NCI-H526 treated with DMSO at 0.1 percent for 48 hours (cell line): ENCODE data around the gene C1QTNF9.
"Not testable (repeated sequence)": the region's sequence is repeated elsewhere in the genome, so short reads cannot be mapped to it uniquely, and the experiment has no call there.

Experiments used
- DNase-seq: peaks from one replicate; lab custom pipeline; 2025; lab: John Stamatoyannopoulos, UW

C1QTNF9 gene

GRCh38 chr13:24323036-24323738 is 13.8 kb downstream of the C1QTNF9 start:
- DNase-seq: no peak

GRCh38 chr13:24323739-24324075 is 14.3 kb downstream of the C1QTNF9 start:
- DNase-seq: no peak

- DNase-seq: not testable (repeated sequence)
These were observed 18.2 kb downstream of the C1QTNF9 start for GRCh38 chr13:24327598-24327997.

GRCh38 chr13:24328145-24328544 is 18.8 kb downstream of the C1QTNF9 start:
- DNase-seq: no peak

DNA sequence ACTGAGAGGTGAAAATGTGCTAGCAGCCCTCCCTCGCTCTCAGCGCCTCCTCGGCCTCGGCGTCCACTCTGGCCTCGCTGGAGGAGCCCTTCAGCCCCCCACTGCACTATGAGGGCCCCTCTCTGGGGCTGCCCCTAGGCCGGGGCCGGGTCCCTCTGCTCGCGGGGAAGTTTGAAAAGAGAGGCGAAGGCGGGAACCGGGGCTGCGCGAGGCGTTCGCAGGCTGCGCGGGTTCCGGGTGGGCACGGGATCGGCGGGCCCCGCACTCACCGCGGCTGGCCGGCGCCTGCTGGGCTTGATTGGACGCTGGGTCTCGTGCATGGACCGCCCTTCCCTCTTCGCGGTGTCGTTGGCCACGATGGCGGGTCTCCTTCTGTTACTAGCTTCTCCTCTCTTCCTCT is 29.3 kb downstream of the C1QTNF9 start:
- DNase-seq: no peak

DNA sequence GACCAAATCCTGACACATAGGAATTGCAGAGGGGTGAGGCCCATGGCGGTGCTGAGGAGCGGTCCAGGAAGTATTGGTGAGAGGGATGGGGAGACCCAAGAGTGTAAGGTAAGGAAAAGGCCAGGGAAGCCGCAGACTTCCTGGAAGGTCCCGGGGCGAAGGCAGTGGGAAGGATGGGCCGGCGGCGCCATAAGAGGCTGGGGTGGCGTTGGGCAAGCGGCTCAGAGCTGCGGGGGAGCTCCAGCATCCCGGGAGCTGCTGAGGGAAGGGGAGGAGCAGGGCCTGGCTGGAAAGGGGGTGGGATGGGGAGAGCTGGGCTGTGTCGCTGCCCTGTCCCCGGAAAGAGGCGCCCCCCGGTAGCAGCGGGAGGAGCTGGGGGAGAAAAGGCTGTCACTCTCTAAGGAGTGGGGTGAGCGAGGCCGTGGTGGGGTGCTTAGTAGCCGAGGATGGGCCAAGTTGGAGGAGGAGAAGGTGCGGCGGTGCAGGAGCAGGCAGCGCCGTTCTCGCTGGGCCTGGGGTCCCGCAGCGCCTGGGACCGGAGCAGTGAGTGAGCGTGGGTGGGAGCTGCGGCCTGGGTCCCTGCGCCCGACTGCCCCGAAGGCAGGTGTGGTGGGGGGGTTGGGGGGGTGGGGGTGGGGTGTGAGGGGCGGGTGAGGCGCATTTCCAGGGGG is 30.7 kb downstream of the C1QTNF9 start:
- no peak for DNase-seq

DNA sequence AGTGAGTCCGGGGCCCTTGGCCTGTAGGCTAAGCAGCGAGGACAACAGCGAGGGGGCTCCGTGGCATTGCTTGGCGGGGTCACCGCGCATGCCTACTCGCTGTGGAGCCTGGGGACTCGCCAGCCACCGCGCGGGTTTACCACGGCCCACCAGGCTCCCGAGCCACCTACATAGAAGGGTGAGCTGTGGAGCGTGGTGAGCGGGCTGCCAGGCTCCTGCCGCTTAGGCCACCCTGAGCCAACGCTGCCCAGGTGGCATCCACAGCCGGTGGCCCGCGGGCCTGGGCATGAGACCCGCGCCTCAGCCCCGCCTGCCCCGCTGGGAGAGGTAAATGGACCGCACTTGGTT is 31.2 kb downstream of the C1QTNF9 start:
- no peak for DNase-seq

DNA sequence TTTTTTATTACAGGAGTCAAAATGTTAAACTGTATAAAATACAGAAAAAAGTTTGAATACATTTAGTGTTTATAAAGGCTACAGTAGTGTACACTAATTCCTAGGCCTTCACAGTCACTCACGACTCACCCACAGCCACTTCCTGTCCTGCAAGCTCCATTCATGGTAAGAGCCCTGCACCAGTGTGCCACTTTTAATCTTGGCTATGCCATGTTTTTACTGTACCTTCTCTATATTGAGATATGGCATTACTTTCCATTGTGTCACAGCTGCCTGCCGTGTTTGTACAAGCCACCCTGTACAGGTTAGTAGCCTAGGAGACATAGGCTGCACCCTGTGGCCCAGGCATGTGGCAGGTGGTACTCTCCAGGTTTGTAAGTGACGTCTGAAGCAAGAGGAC is 32.1 kb downstream of the C1QTNF9 start:
- DNase-seq: no peak

GRCh38 chr13:24348385-24348784 is 39.0 kb downstream of the C1QTNF9 start:
- no peak for DNase-seq

- no peak for DNase-seq
These were observed 39.6 kb downstream of the C1QTNF9 start for GRCh38 chr13:24348797-24349515.

DNA sequence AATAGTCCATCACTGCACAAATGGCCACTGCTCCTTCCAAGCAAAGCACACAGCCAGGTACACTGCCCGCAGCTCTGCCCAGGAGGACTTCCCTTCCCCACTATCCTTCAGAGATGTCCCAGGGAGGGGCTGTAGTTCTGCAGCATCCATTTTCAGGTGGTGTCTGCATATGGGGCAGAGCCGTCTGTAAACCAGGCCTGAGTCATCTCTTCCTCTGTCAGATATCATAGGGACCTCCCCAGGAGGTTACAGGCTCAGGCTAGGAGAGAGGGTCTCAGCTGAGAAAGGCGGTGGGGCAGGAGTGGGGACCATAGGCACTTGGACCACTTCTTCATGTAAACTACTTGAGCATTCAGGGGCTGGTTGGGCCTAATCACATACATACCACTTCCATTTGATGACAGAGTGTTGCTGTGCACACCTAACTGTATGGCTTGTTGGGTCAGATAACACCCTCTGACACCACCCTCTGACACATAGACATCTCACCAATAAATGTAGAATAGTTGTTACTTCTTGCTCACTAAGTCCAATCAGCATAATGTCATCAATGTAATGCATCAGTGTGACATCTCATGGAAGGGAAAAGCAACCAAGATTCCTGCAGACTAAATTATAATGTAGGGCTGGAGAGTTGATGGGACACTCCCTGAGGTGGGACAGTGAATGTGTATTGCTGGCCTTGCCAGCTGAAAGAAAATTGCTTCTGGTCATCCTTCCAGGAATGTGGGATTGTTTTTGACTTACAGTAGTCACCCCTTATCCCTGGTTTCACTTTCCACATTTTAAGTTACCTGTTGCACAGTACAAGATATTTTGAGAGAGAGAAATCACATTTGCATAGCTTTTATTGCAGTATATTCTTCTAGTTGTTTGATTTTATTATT is 40.6 kb downstream of the C1QTNF9 start:
- not testable (repeated sequence) for DNase-seq

DNA sequence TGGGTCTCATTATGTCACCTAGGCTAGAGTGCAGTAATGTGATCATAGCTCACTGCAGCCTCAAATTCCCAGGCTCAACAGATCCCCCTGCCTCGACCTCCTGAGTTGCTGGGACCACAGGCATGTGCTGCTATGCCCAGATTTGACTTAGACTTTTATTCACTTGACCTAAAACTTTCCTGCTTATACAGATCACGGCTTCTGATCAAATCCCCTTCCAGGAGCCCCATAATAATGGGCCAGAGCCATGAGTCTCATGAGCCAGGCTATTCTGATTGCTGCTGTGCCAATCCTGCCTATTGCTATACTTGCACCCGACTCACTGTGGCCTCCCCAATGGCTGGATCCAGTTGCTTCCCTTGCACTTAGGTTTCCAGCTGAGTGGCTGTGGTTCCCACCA is 42.0 kb downstream of the C1QTNF9 start:
- no peak for DNase-seq

GRCh38 chr13:24353736-24354135 is 44.4 kb downstream of the C1QTNF9 start:
- no peak for DNase-seq

- DNase-seq: no peak
These were observed 45.7 kb downstream of the C1QTNF9 start for GRCh38 chr13:24355103-24355502.

DNA sequence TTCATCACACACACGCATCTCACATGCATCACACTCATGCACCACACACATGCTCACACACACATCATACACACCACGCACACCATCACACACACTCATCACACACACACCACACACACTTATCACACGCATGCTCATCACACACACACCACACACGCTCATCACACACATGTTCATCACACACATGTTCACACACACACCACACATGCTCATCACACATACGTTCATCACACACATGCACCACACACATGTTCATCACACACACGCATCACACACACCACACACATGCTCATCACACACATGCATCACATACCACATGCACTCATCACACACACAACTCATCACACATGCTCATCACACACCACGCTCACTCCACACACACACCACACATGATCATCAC is 46.9 kb downstream of the C1QTNF9 start:
- no peak for DNase-seq

GRCh38 chr13:24356837-24357236 is 47.5 kb downstream of the C1QTNF9 start:
- no peak for DNase-seq

- no peak for DNase-seq
These were observed 48.4 kb downstream of the C1QTNF9 start for GRCh38 chr13:24357756-24358155.

DNA sequence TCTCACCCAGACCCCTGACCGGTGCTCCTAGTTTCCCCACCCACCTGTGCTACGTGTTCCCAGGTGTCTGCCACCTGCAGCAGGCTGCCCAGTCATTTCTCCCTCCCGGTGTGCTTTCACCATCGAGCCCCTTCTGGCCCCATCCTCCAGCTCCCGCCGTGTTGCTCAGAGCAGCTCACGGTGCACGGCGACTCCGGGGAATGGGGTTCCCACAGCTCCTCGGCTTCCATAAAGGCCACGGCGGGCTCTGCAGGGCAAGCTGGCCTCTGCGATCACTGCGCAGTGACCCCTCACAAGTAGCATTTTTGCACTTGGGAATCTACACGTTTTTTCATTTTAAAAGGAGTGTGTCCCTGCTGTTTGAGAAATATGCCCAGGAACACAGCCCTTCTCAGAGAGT is 49.5 kb downstream of the C1QTNF9 start:
- not testable (repeated sequence) for DNase-seq

- not testable (repeated sequence) for DNase-seq
These were observed 49.9 kb downstream of the C1QTNF9 start for GRCh38 chr13:24359252-24359651.

DNA sequence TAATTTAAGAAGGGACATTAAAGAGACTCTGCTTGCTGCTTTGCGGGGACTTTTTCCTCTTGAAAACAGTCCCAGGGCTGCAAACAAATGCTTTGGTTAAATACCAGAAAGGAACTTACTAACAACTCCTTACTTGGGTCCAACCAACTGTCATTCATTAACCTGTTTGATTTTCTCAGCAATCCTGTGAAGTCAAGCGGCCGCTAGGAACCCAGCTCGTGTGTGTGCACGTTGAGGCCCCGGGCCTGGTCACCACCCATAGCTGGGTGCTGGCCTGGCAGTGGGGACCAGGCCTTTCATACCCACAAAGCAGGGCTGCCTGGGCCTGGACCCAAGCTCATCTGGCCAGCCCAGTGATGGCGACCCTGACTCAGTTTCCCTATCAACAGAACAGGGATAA is 50.7 kb downstream of the C1QTNF9 start:
- no peak for DNase-seq

DNA sequence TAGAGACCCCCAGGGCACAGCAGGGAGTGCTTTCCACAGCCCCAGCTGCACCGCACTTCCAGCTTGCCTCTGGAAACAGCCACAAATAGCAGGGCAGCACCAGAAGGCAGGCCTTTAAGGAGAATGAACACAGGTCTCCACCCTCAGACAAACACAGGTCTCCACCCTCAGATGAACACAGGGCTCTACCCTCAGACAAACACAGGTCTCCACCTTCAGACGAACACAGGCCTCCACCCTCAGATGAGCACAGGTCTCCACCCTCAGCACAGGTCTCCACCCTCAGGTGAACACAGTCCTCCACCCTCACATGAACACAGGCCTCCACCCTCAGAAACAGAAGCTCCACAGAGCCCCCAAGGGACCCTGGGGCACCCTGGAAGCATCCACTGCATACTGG is 51.7 kb downstream of the C1QTNF9 start:
- DNase-seq: no peak

DNA sequence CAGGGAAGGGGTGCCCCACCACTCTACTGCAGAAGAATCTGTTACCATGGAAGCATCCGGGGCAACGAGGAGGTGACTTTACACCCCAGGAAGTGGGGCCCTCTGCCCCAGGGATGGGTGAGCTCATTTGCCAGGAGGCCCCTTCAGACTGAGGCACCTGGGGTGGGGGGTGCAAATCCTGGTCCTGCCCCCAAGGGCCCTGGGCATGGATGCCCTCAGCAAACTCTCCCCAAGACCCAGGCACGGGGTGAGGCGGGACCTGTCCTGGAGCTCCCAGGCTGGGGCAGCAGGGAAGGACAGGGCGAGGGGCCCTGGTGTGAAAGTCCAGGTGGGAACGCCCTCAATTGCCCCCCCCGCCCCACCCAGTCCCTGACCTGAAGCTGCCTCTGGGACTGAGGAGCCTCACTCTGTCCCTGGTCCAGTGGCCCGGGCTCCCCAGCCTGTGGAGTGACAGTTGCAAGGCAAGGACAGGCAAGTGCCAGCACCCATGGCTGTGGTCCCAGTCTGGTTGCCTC is 52.5 kb downstream of the C1QTNF9 start:
- DNase-seq: no peak
